K562 (cell line): ENCODE data around the gene VARS1. TPM values are rescaled to one million over a fixed set of nuclear protein-coding genes. Genes with fewer than 3 reads are reported as not detected.

Experiments
- CBX5 ChIP-seq: IDR thresholded peaks from 2 replicates; pipeline ENCODE4 v1.6.1; 2014; ENCODE audit warnings: low read depth, borderline replicate concordance
- FIP1L1 ChIP-seq: fragments of 200-400 bp; formaldehyde crosslinking; IDR thresholded peaks from 2 replicates; pipeline ENCODE4 v1.6.1; 2018; ENCODE audit warnings: mild to moderate bottlenecking, low read depth, low read length; ENCODE audit not compliant: poor library complexity, severe bottlenecking
- FOSL1 ChIP-seq: fragments of 200-800 bp; sonication (Bioruptor generic); conservative IDR thresholded peaks from 2 replicates; pipeline ENCODE4 v1.6.1; 2016; ENCODE audit warnings: missing genetic modification characterization, missing compliant biosample characterization
- FOXA3 ChIP-seq, 2 experiments: fragments of 450-650 bp in 1 of 2; sonication (generic) in 1 of 2; formaldehyde crosslinking; IDR thresholded peaks in 1 of 2; conservative IDR thresholded peaks in 1 of 2; 2 replicates each; pipeline versions ENCODE4 v1.4.0 to v1.8.0; 2020 to 2022; ENCODE audit warnings: mild to moderate bottlenecking in 2 of 2, missing genetic modification reagents in 1 of 2
- GTF2E2 ChIP-seq: fragments of 200-800 bp; sonication (Bioruptor generic); IDR thresholded peaks from 2 replicates; pipeline ENCODE4 v1.6.1; 2016; ENCODE audit warnings: missing genetic modification characterization, missing compliant biosample characterization
- HDAC2 ChIP-seq: fragments of 450-650 bp; IDR thresholded peaks from 2 replicates; pipeline ENCODE4 v1.6.1; 2016; ENCODE audit warnings: mild to moderate bottlenecking
- HDGF ChIP-seq: fragments of 450-650 bp; IDR thresholded peaks from 2 replicates; pipeline ENCODE4 v1.6.1; 2016
- MTA2 ChIP-seq: fragments of 450-650 bp; IDR thresholded peaks from 2 replicates; pipeline ENCODE4 v1.6.1; 2016; ENCODE audit warnings: low read depth
- TCFL5 ChIP-seq: fragments of 250-450 bp; sonication (Bioruptor Pico); conservative IDR thresholded peaks from 2 replicates; pipeline ENCODE4 v1.6.1; 2021; ENCODE audit warnings: mild to moderate bottlenecking, moderate library complexity, matching md5 sums
- ZNF140 ChIP-seq: fragments of 250-450 bp; sonication (Bioruptor Pico); IDR thresholded peaks from 2 replicates; pipeline ENCODE4 v1.8.0; 2021; ENCODE audit warnings: moderate library complexity, mild to moderate bottlenecking, inconsistent platforms
- ZNF316 ChIP-seq: fragments of 450-650 bp; IDR thresholded peaks from 2 replicates; pipeline ENCODE4 v1.6.1; 2016
- ZNF561 ChIP-seq: fragments of 450-650 bp; formaldehyde crosslinking; conservative IDR thresholded peaks from 2 replicates; pipeline ENCODE4 v1.4.0; 2020; ENCODE audit warnings: mild to moderate bottlenecking, moderate library complexity
- polyA plus RNA-seq, 8 experiments: library from polyadenylated mRNA; depleted of rRNA in 4 of 8; stranded (reverse) in 5 of 8; unstranded in 3 of 8; fragments of >200 nt; fragmentation: Nextera tagmentation in 2 of 8; fragmentation: Illumina TruSeq in 1 of 8; extraction: Ambion mirVana in 2 of 8; extraction: Trizol in 1 of 8; gene quantifications; 2 replicates each; pipeline versions ENCODE4 v1.2.1 to v1.2.3, GENCODE V29; 2011 to 2014; ENCODE audit warnings: inconsistent platforms in 1 of 8, missing spikeins in 1 of 8
- total RNA-seq, 7 experiments: library from RNA; depleted of rRNA in 6 of 7; stranded (reverse); fragments of >200 nt in 6 of 7; fragmentation: Illumina TruSeq in 2 of 7; extraction: Trizol in 2 of 7; gene quantifications; 2 replicates each; pipeline versions ENCODE4 v1.2.1 to v1.2.3, GENCODE V29; 2011 to 2021; ENCODE audit warnings: low replicate concordance in 1 of 7
- TF ChIP-seq, protein P1 (sequence below), 2 experiments: fragments of 450-650 bp in 1 of 2; sonication (generic) in 1 of 2; formaldehyde crosslinking in 1 of 2; IDR thresholded peaks; 2 replicates each; pipeline versions ENCODE4 v1.7.1 to v1.9.0; 2016 to 2022; ENCODE audit warnings: inconsistent platforms in 1 of 2, mild to moderate bottlenecking in 1 of 2, missing genetic modification reagents in 1 of 2
- TF ChIP-seq, protein P2 (sequence below): sonication (generic); formaldehyde crosslinking; IDR thresholded peaks from 2 replicates; pipeline ENCODE4 v1.9.0; 2022; ENCODE audit warnings: mild to moderate bottlenecking, missing genetic modification reagents
- TF ChIP-seq, protein P3 (sequence below): IDR thresholded peaks from 2 replicates; pipeline ENCODE4 v1.6.1; 2014; ENCODE audit warnings: antibody characterized with exemption
- TF ChIP-seq, protein P4 (sequence below): fragments of 450-650 bp; formaldehyde crosslinking; IDR thresholded peaks from 2 replicates; pipeline ENCODE4 v1.4.0; 2022; ENCODE audit warnings: mild to moderate bottlenecking, moderate library complexity

Gene VARS1
- total and polyA plus RNA-seq, 9 of the 15 experiments (the other 6 are each of a cell fraction or from before 2014, with no cell fraction given): 2.9 to 488 (median 130) TPM

DNA sequence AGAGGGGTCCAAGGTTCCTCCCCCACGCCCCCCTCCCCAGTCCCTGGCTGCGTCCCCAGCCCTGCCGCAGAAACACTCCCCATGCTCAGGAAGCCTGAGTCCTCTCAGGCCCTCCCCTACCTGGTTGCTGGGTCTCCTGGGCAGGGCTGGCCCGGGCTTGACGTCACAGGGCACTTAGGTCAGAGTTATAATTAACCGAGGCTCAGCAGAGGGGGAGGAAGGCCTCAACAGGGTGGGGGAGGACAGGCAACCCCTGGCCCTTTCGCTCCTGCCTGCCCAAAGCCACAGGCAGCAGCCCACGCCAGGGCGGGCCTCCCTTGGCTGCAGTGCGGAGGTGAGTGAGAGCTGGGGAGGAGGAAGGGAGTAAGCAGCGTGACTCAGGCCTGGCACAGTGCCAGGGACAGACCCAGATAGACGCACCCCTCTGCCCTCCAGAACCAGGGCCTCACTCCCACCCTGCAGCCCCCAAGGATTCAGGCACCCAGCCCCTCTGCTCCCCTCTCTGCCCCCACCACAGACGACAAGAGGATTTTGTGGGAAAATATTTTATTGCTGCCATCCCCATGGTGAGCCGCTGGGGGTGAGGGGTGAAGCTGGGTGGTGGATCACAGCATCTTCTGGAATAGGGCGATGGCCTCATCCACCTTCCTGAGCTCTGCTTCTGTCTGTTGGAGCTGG lies 18.4 kb downstream of the VARS1 start, which contains the start of gene VWA7 (continued):
- TF ChIP-seq, protein P1, sequence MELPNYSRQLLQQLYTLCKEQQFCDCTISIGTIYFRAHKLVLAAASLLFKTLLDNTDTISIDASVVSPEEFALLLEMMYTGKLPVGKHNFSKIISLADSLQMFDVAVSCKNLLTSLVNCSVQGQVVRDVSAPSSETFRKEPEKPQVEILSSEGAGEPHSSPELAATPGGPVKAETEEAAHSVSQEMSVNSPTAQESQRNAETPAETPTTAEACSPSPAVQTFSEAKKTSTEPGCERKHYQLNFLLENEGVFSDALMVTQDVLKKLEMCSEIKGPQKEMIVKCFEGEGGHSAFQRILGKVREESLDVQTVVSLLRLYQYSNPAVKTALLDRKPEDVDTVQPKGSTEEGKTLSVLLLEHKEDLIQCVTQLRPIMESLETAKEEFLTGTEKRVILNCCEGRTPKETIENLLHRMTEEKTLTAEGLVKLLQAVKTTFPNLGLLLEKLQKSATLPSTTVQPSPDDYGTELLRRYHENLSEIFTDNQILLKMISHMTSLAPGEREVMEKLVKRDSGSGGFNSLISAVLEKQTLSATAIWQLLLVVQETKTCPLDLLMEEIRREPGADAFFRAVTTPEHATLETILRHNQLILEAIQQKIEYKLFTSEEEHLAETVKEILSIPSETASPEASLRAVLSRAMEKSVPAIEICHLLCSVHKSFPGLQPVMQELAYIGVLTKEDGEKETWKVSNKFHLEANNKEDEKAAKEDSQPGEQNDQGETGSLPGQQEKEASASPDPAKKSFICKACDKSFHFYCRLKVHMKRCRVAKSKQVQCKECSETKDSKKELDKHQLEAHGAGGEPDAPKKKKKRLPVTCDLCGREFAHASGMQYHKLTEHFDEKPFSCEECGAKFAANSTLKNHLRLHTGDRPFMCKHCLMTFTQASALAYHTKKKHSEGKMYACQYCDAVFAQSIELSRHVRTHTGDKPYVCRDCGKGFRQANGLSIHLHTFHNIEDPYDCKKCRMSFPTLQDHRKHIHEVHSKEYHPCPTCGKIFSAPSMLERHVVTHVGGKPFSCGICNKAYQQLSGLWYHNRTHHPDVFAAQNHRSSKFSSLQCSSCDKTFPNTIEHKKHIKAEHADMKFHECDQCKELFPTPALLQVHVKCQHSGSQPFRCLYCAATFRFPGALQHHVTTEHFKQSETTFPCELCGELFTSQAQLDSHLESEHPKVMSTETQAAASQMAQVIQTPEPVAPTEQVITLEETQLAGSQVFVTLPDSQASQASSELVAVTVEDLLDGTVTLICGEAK (IDR thresholded peaks at IDR 0.05): 0 out of 2 replicates have a peak, but pooled peaks have one; percentile 36
- TF ChIP-seq, protein P1 (CRISPR knock-in tag; IDR thresholded peaks at IDR 0.05): no peak
- TF ChIP-seq MTA2: peak; percentile 63; the same call in 1 of the 2 replicates
- peak; percentile 98 for TF ChIP-seq FIP1L1
- TF ChIP-seq FOXA3 (CRISPR knock-in tag; conservative IDR thresholded peaks at IDR 0.05 in 1 of 2, IDR thresholded peaks at IDR 0.05 in 1 of 2): no peak
- TF ChIP-seq TCFL5: no peak
- peak; percentile 29; the same call in 1 of the 2 replicates for TF ChIP-seq GTF2E2
- TF ChIP-seq, protein P2, sequence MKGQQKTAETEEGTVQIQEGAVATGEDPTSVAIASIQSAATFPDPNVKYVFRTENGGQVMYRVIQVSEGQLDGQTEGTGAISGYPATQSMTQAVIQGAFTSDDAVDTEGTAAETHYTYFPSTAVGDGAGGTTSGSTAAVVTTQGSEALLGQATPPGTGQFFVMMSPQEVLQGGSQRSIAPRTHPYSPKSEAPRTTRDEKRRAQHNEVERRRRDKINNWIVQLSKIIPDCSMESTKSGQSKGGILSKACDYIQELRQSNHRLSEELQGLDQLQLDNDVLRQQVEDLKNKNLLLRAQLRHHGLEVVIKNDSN (CRISPR knock-in tag): peak; percentile 66
- TF ChIP-seq, protein P3, sequence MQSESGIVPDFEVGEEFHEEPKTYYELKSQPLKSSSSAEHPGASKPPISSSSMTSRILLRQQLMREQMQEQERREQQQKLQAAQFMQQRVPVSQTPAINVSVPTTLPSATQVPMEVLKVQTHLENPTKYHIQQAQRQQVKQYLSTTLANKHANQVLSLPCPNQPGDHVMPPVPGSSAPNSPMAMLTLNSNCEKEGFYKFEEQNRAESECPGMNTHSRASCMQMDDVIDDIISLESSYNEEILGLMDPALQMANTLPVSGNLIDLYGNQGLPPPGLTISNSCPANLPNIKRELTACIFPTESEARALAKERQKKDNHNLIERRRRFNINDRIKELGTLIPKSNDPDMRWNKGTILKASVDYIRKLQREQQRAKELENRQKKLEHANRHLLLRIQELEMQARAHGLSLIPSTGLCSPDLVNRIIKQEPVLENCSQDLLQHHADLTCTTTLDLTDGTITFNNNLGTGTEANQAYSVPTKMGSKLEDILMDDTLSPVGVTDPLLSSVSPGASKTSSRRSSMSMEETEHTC: peak; percentile 94
- no peak; the same call in 1 of the 2 replicates for TF ChIP-seq HDGF
- TF ChIP-seq ZNF316: peak; percentile 89
- no peak for TF ChIP-seq ZNF140
- TF ChIP-seq FOSL1 (tag): peak; percentile 97
- TF ChIP-seq ZNF561 (CRISPR knock-in tag): no peak
- TF ChIP-seq HDAC2: peak; percentile 96
- TF ChIP-seq CBX5: peak; percentile 66; the same call in 1 of the 2 replicates
- TF ChIP-seq, protein P4, sequence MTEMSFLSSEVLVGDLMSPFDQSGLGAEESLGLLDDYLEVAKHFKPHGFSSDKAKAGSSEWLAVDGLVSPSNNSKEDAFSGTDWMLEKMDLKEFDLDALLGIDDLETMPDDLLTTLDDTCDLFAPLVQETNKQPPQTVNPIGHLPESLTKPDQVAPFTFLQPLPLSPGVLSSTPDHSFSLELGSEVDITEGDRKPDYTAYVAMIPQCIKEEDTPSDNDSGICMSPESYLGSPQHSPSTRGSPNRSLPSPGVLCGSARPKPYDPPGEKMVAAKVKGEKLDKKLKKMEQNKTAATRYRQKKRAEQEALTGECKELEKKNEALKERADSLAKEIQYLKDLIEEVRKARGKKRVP: no peak; the same call in 1 of the 2 replicates
